Neuronal stem cell (in vitro differentiated cells): ENCODE data around the gene TRIM61.

ENCODE experiments used
- DNase-seq: peaks from one replicate; pipeline ENCODE4 v3.0.0-alpha.2; 2013; ENCODE audit warnings: low spot score
- H2AFZ ChIP-seq: one replicate; pipeline ENCODE4 v1.6.1; 2013; ENCODE audit warnings: mild to moderate bottlenecking, low read length, inconsistent platforms
- H2AK5ac ChIP-seq: 2 replicates; pipeline ENCODE4 v1.6.1; 2013; ENCODE audit warnings: low read depth, mild to moderate bottlenecking, inconsistent platforms, low read length, moderate library complexity, mixed read lengths
- H2BK120ac ChIP-seq: 2 replicates; pipeline ENCODE4 v1.6.1; 2013; ENCODE audit warnings: low read depth, mild to moderate bottlenecking, inconsistent platforms, low read length, moderate library complexity, mixed read lengths
- H2BK12ac ChIP-seq: one replicate; pipeline ENCODE4 v1.6.1; 2013; ENCODE audit warnings: low read length, inconsistent platforms
- H2BK15ac ChIP-seq: 2 replicates; pipeline ENCODE4 v1.6.1; 2013; ENCODE audit warnings: mild to moderate bottlenecking, low read length, inconsistent platforms, mixed read lengths
- H2BK5ac ChIP-seq: one replicate; pipeline ENCODE4 v1.6.1; 2013; ENCODE audit warnings: inconsistent platforms, mild to moderate bottlenecking, low read length, moderate library complexity
- H3K14ac ChIP-seq: one replicate; pipeline ENCODE4 v1.6.1; 2013; ENCODE audit warnings: low read length, inconsistent platforms
- H3K18ac ChIP-seq: 2 replicates; pipeline ENCODE4 v1.6.1; 2013; ENCODE audit warnings: low read length, inconsistent platforms
- H3K23ac ChIP-seq: 2 replicates; pipeline ENCODE4 v1.6.1; 2013; ENCODE audit warnings: low read depth, mild to moderate bottlenecking, mixed read lengths, low read length, inconsistent platforms; ENCODE audit not compliant: poor library complexity
- H3K27ac ChIP-seq: replicated peaks from 3 replicates; pipeline ENCODE4 v1.5.1; 2013; ENCODE audit warnings: low read length, inconsistent platforms
- H3K27me3 ChIP-seq, 3 experiments: 2 replicates each; pipeline ENCODE4 v1.6.1; 2013; ENCODE audit warnings: low read length in 3 of 3, mild to moderate bottlenecking in 2 of 3, inconsistent platforms in 1 of 3, low read depth in 1 of 3, mixed read lengths in 1 of 3, moderate library complexity in 1 of 3; ENCODE audit not compliant: control insufficient read depth in 3 of 3, insufficient read depth in 3 of 3
- H3K36me3 ChIP-seq, 2 donors: replicated peaks in 1 of 2; 2 replicates each; pipeline ENCODE4 v1.6.1; 2013; ENCODE audit warnings: low read length in 2 of 2; ENCODE audit not compliant: control insufficient read depth in 2 of 2, insufficient read depth in 2 of 2
- H3K4ac ChIP-seq: 2 replicates; pipeline ENCODE4 v1.6.1; 2013; ENCODE audit warnings: inconsistent platforms, mild to moderate bottlenecking, low read length, moderate library complexity
- H3K4me1 ChIP-seq, 2 donors: 1 replicate in 1 of 2; 2 replicates in 1 of 2; pipeline ENCODE4 v1.6.1; 2013; ENCODE audit warnings: low read length in 2 of 2, low read depth in 1 of 2; ENCODE audit not compliant: control insufficient read depth in 2 of 2, insufficient read depth in 1 of 2
- H3K4me2 ChIP-seq: one replicate; pipeline ENCODE4 v1.6.1; 2013; ENCODE audit warnings: mild to moderate bottlenecking, low read length, inconsistent platforms; ENCODE audit not compliant: insufficient read depth, poor library complexity, severe bottlenecking
- H3K4me3 ChIP-seq, 2 donors: 2 replicates each; pipeline ENCODE4 v1.5.1; 2013; ENCODE audit warnings: low read length in 2 of 2, mild to moderate bottlenecking in 2 of 2, inconsistent platforms in 1 of 2, moderate library complexity in 1 of 2
- H3K79me1 ChIP-seq: one replicate; pipeline ENCODE4 v1.6.1; 2013; ENCODE audit warnings: low read depth, mild to moderate bottlenecking, inconsistent platforms, low read length, moderate library complexity
- H3K9ac ChIP-seq: one replicate; pipeline ENCODE4 v1.6.1; 2013; ENCODE audit warnings: mild to moderate bottlenecking, low read depth, low read length, inconsistent platforms; ENCODE audit not compliant: poor library complexity
- H3K9me3 ChIP-seq, 2 donors: replicated peaks in 1 of 2; 2 replicates each; pipeline versions ENCODE3 to v1.6.1; 2013; ENCODE audit warnings: low read length in 2 of 2, mild to moderate bottlenecking in 2 of 2, inconsistent platforms in 1 of 2, low read depth in 1 of 2, mixed read lengths in 1 of 2, moderate library complexity in 1 of 2; ENCODE audit not compliant: control insufficient read depth in 2 of 2, insufficient read depth in 1 of 2
- H4K8ac ChIP-seq: one replicate; pipeline ENCODE4 v1.6.1; 2013; ENCODE audit warnings: low read depth, mild to moderate bottlenecking, inconsistent platforms, low read length, moderate library complexity
- H4K91ac ChIP-seq: one replicate; pipeline ENCODE4 v1.6.1; 2013; ENCODE audit warnings: low read length, low read depth, mild to moderate bottlenecking, inconsistent platforms; ENCODE audit not compliant: poor library complexity
- WGBS, 2 donors: extraction: QIAGEN DNeasy Blood & Tissue Kit; methylation state at CpG; one replicate each; pipeline ENCODE4 v1.1.7; 2013; ENCODE audit warnings: missing lambda C conversion rate in 2 of 2, mixed read lengths in 1 of 2; ENCODE audit not compliant: insufficient read length in 2 of 2, insufficient replicate concordance in 1 of 2; ENCODE audit errors: extremely low coverage in 2 of 2; 5-methylcytosine and 5-hydroxymethylcytosine counted together

The TRIM61 gene

DNA sequence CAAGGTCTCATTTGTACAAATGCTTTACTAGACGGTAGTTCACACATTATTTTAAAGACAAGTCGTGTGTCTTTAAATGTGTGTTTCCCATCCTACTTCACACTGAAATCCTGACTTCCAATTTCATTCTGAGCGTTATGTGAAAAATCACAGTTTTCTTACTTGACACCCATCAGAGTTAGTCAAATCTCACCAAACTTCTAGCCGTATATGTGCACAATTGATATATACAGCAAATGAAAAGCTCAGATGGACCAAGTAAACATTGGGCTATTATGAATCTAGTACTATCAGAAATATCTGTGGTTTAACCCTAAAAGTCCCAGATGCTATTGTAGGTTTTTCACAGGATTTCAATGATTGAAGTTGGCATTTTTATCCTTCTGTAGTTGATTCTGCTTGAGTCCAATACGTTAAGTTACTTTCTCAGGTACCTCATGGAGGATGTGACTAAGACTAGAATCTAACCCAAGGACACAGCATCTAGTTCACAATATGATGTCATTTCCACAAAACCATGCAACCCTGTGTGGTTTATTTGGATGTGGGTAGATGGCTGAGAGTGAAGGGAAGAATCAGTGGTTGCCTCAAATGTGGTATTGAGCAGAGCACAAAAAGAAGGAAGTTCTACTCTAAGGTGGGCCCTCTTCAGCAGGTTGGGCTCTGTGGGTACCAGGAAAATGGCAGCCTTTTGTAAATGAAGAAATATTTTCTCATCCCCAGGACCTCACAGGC, 32.2 kb upstream of the TRIM61 start:
- no peak overlapping the region for H3K14ac ChIP-seq
- H3K4me2 ChIP-seq, result no peak overlapping the region
- H3K4ac ChIP-seq, result no peak overlapping the region
- no peaks in the 10 kb centered on the region for H3K4me1 ChIP-seq
- no peak overlapping the region for H4K8ac ChIP-seq
- H3K23ac ChIP-seq, result no peak overlapping the region
- H3K9ac ChIP-seq, result no peak overlapping the region
- no peaks in the 10 kb centered on the region for H3K27me3 ChIP-seq
- H3K79me1 ChIP-seq, result no peaks in the 10 kb centered on the region
- H2AK5ac ChIP-seq, result no peak overlapping the region
- no peak overlapping the region for H2BK5ac ChIP-seq
- no peaks in the 10 kb centered on the region for H3K36me3 ChIP-seq
- H2BK120ac ChIP-seq, result no peak overlapping the region
- no peak overlapping the region for H2BK15ac ChIP-seq
- H3K27ac ChIP-seq, result no peak overlapping the region
- WGBS, 2 donors, result no CpG with 5 or more reads among the region's 5 CpGs
- no peak overlapping the region for H4K91ac ChIP-seq
- no peak for DNase-seq
- H3K4me3 ChIP-seq, result no peak overlapping the region
- H3K18ac ChIP-seq, result no peak overlapping the region
- H3K9me3 ChIP-seq, result no peaks in the 10 kb centered on the region
- H2BK12ac ChIP-seq, result no peak overlapping the region
- H2AFZ ChIP-seq, result no peak overlapping the region

DNA sequence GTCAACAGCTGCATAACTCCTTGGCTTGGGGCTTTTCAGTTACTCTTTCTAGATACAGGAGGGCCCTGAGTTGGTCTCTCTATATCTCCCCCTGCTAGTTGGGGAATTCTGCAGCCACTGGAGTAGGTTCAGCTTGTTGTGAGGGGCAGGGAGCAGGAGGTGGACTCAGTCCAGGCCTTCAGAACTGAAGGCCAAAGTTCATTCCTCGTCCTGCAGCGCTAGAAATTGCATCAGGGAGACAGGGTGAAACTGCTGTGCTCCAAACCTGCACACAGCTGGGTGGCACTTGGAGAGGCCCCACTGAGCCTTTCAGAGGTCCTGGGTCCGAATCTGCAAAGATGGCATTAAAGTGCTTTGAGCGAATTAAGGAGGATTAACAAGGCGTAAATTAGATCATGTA, 29.4 kb upstream of the TRIM61 start:
- Histone ChIP-seq H2AK5ac (no peak overlapping the region), H2BK120ac (no peak overlapping the region), H3K9me3 (no peaks in the 10 kb centered on the region), H3K27ac (no peak overlapping the region), H3K18ac (no peak overlapping the region), H3K23ac (no peak overlapping the region), H2BK12ac (no peak overlapping the region), H3K36me3 (no peaks in the 10 kb centered on the region), H3K14ac (no peak overlapping the region), H3K4me1 (no peaks in the 10 kb centered on the region), H2BK5ac (no peak overlapping the region), H3K4me2 (no peak overlapping the region), H3K79me1 (no peaks in the 10 kb centered on the region), H2AFZ (no peak overlapping the region), H3K27me3 (no peaks in the 10 kb centered on the region), H4K8ac (no peak overlapping the region), H4K91ac (no peak overlapping the region), H3K9ac (no peak overlapping the region), H3K4me3 (no peak overlapping the region), H3K4ac (no peak overlapping the region), H2BK15ac (no peak overlapping the region)
- whole genome bisulfite sequencing, 2 donors, result no CpG with 5 or more reads among the region's 5 CpGs
- no peak for DNase-seq

GRCh38 chr4:165006456-165006855, 29.0 kb upstream of the TRIM61 start:
- Histone ChIP-seq H3K4me2 (no peak overlapping the region), H2BK15ac (no peak overlapping the region), H3K79me1 (no peaks in the 10 kb centered on the region), H3K23ac (no peak overlapping the region), H2AK5ac (no peak overlapping the region), H3K18ac (no peak overlapping the region), H3K4me3 (no peak overlapping the region), H3K14ac (no peak overlapping the region), H4K91ac (no peak overlapping the region), H2BK120ac (no peak overlapping the region), H3K27me3 (no peaks in the 10 kb centered on the region), H3K9ac (no peak overlapping the region), H3K36me3 (no peaks in the 10 kb centered on the region), H3K4me1 (no peaks in the 10 kb centered on the region), H3K27ac (no peak overlapping the region), H4K8ac (no peak overlapping the region), H2AFZ (no peak overlapping the region), H3K9me3 (no peaks in the 10 kb centered on the region), H3K4ac (no peak overlapping the region), H2BK5ac (no peak overlapping the region), H2BK12ac (no peak overlapping the region)
- no CpG with 5 or more reads among the region's 9 CpGs for WGBS, 2 donors
- DNase-seq, result no peak

DNA sequence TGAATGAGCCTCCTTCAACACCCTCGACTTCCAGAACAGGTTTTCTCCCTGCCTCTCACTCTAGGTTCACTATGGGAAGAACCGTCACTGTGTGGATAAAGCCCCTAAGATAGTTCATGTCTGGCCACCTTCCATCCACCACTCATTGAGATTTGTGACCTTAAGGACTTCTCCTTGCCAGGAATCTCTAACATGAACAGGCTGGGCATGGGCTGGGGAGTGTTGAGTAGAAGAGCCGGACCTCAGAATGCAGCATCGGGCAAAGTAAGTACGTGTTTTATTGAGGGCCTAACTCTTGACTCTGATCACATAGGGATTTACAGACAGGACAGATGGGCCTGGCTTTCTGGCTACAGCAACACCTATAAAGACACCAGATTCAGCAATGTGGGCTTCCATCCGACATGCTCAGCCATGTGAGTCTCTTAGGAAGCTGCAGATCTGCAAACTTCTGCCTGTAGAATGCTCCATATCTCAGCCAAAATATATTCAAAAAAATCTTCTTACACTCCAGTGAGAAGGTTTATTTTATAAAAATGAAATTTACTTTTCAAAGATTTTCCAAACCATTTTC, 28.0 kb upstream of the TRIM61 start:
- no peak overlapping the region for H2BK15ac ChIP-seq
- H2BK5ac ChIP-seq, result no peak overlapping the region
- H3K14ac ChIP-seq, result no peak overlapping the region
- H3K9me3 ChIP-seq, result no peaks in the 10 kb centered on the region
- no peak overlapping the region for H3K27ac ChIP-seq
- H3K4me1 ChIP-seq, result no peaks in the 10 kb centered on the region
- no CpG with 5 or more reads among the region's 6 CpGs for WGBS, 2 donors
- H3K79me1 ChIP-seq, result no peaks in the 10 kb centered on the region
- no peak overlapping the region for H3K4me2 ChIP-seq
- H3K36me3 ChIP-seq, result no peaks in the 10 kb centered on the region
- H3K4me3 ChIP-seq, result no peak overlapping the region
- no peaks in the 10 kb centered on the region for H3K27me3 ChIP-seq
- no peak overlapping the region for H3K9ac ChIP-seq
- no peak for DNase-seq
- H4K8ac ChIP-seq, result no peak overlapping the region
- H2AK5ac ChIP-seq, result no peak overlapping the region
- no peak overlapping the region for H3K23ac ChIP-seq
- no peak overlapping the region for H2BK120ac ChIP-seq
- no peak overlapping the region for H4K91ac ChIP-seq
- H3K4ac ChIP-seq, result no peak overlapping the region
- H2AFZ ChIP-seq, result no peak overlapping the region
- no peak overlapping the region for H3K18ac ChIP-seq
- no peak overlapping the region for H2BK12ac ChIP-seq
